ENCODE measurements around the gene CPOX.

The CPOX gene

GRCh38 chr3:98612587-98612986, 19.2 kb upstream of the CPOX start:
- DNase-seq (peak; percentile 32), ATAC-seq (ENCODE audit: insufficient read depth, low read depth) (peak; percentile 71)
- Histone ChIP-seq H2AFZ (ENCODE audit: low read depth, low read length) (peak overlapping the region; percentile 47; the same call in 1 of the 2 replicates), H3K79me2 (ENCODE audit: insufficient read depth, low read length) (no peaks in the 10 kb centered on the region), H3K9ac (ENCODE audit: low read depth, low read length) (no peak overlapping the region), H3K36me3 (ENCODE audit: insufficient read depth, low read length) (no peaks in the 10 kb centered on the region), H3K9me3 (ENCODE audit: insufficient read depth, low read length, severe bottlenecking) (no peaks in the 10 kb centered on the region), H3K4me3 (ENCODE audit: low read depth in 1 of 2, low read length in 2 of 2) (no peak overlapping the region), H3K27me3 (ENCODE audit: insufficient read depth, low read length, poor library complexity) (no peaks in the 10 kb centered on the region), H3K4me2 (ENCODE audit: insufficient read depth, low read length) (no peak overlapping the region), H3K4me1 (ENCODE audit: insufficient read depth, low read length) (no peaks in the 10 kb centered on the region), H3K27ac (ENCODE audit: low read length) (peak overlapping the region; percentile 8; the same call in 1 of the 2 replicates), H4K20me1 (ENCODE audit: insufficient read depth, low read length) (no peaks in the 10 kb centered on the region)
- TF ChIP-seq EZH2 (IDR thresholded peaks at IDR 0.05; ENCODE audit: borderline replicate concordance, low read depth, low read length, severe bottlenecking): no peak
- TF ChIP-seq, protein P1, sequence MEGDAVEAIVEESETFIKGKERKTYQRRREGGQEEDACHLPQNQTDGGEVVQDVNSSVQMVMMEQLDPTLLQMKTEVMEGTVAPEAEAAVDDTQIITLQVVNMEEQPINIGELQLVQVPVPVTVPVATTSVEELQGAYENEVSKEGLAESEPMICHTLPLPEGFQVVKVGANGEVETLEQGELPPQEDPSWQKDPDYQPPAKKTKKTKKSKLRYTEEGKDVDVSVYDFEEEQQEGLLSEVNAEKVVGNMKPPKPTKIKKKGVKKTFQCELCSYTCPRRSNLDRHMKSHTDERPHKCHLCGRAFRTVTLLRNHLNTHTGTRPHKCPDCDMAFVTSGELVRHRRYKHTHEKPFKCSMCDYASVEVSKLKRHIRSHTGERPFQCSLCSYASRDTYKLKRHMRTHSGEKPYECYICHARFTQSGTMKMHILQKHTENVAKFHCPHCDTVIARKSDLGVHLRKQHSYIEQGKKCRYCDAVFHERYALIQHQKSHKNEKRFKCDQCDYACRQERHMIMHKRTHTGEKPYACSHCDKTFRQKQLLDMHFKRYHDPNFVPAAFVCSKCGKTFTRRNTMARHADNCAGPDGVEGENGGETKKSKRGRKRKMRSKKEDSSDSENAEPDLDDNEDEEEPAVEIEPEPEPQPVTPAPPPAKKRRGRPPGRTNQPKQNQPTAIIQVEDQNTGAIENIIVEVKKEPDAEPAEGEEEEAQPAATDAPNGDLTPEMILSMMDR (IDR thresholded peaks at IDR 0.05; ENCODE audit: borderline replicate concordance, extremely low read depth, low read length, poor library complexity, severe bottlenecking): peak; percentile 50

DNA sequence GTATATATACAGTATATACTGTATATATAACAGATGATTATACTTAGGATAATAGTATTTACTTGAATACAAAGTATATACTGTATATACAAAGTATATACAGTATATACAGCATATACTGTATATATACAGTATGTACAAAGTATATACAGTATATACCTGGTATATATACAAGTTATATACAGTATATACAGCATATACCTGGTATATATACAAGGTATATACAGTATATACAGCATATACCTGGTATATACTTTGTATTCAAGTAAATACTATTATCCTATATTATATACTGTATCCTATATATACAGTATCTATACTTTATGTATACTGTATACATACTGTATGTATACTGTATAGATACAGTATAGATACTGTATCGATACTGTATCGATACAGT, 14.6 kb upstream of the CPOX start:
- Histone ChIP-seq H3K4me1 (ENCODE audit: insufficient read depth, low read length) (no peaks in the 10 kb centered on the region), H3K4me2 (ENCODE audit: insufficient read depth, low read length) (no peak overlapping the region), H3K36me3 (ENCODE audit: insufficient read depth, low read length) (no peaks in the 10 kb centered on the region), H4K20me1 (ENCODE audit: insufficient read depth, low read length) (no peaks in the 10 kb centered on the region), H3K79me2 (ENCODE audit: insufficient read depth, low read length) (no peaks in the 10 kb centered on the region), H2AFZ (ENCODE audit: low read depth, low read length) (no peak overlapping the region), H3K27ac (ENCODE audit: low read length) (no peak overlapping the region), H3K9ac (ENCODE audit: low read depth, low read length) (no peak overlapping the region), H3K4me3 (ENCODE audit: low read depth in 1 of 2, low read length in 2 of 2) (no peak overlapping the region), H3K9me3 (ENCODE audit: insufficient read depth, low read length, severe bottlenecking) (no peaks in the 10 kb centered on the region), H3K27me3 (ENCODE audit: insufficient read depth, low read length, poor library complexity) (no peaks in the 10 kb centered on the region)
- TF ChIP-seq, protein P1 (IDR thresholded peaks at IDR 0.05; ENCODE audit: borderline replicate concordance, extremely low read depth, low read length, poor library complexity, severe bottlenecking): no peak
- TF ChIP-seq EZH2 (IDR thresholded peaks at IDR 0.05; ENCODE audit: borderline replicate concordance, low read depth, low read length, severe bottlenecking): no peak
- DNase-seq (no peak), ATAC-seq (ENCODE audit: insufficient read depth, low read depth) (no peak)

- Histone ChIP-seq H2AFZ (ENCODE audit: low read depth, low read length) (no peak overlapping the region; the same call in 1 of the 2 replicates), H3K79me2 (ENCODE audit: insufficient read depth, low read length) (no peaks in the 10 kb centered on the region), H3K36me3 (ENCODE audit: insufficient read depth, low read length) (no peaks in the 10 kb centered on the region), H3K4me2 (ENCODE audit: insufficient read depth, low read length) (no peak overlapping the region), H3K27ac (ENCODE audit: low read length) (no peak overlapping the region), H3K27me3 (ENCODE audit: insufficient read depth, low read length, poor library complexity) (no peaks in the 10 kb centered on the region), H3K4me3 (ENCODE audit: low read depth in 1 of 2, low read length in 2 of 2) (no peak overlapping the region), H3K4me1 (ENCODE audit: insufficient read depth, low read length) (peaks cover 4% of the 10 kb centered on the region), H3K9me3 (ENCODE audit: insufficient read depth, low read length, severe bottlenecking) (no peaks in the 10 kb centered on the region), H4K20me1 (ENCODE audit: insufficient read depth, low read length) (no peaks in the 10 kb centered on the region), H3K9ac (ENCODE audit: low read depth, low read length) (no peak overlapping the region)
- TF ChIP-seq EZH2 (IDR thresholded peaks at IDR 0.05; ENCODE audit: borderline replicate concordance, low read depth, low read length, severe bottlenecking): no peak
- ATAC-seq (ENCODE audit: insufficient read depth, low read depth) (no peak), DNase-seq (no peak)
Measured at GRCh38 chr3:98603580-98603979, 10.2 kb upstream of the CPOX start.

GRCh38 chr3:98602078-98602678, 8.8 kb upstream of the CPOX start:
- Histone ChIP-seq H4K20me1 (ENCODE audit: insufficient read depth, low read length) (no peaks in the 10 kb centered on the region), H3K79me2 (ENCODE audit: insufficient read depth, low read length) (no peaks in the 10 kb centered on the region), H3K9me3 (ENCODE audit: insufficient read depth, low read length, severe bottlenecking) (no peaks in the 10 kb centered on the region), H3K9ac (ENCODE audit: low read depth, low read length) (no peak overlapping the region), H3K4me3 (ENCODE audit: low read depth in 1 of 2, low read length in 2 of 2) (no peak overlapping the region), H2AFZ (ENCODE audit: low read depth, low read length) (peak overlapping the region; percentile 55; the same call in 1 of the 2 replicates), H3K4me1 (ENCODE audit: insufficient read depth, low read length) (peaks cover 4% of the 10 kb centered on the region), H3K27ac (ENCODE audit: low read length) (no peak overlapping the region), H3K4me2 (ENCODE audit: insufficient read depth, low read length) (no peak overlapping the region), H3K27me3 (ENCODE audit: insufficient read depth, low read length, poor library complexity) (no peaks in the 10 kb centered on the region), H3K36me3 (ENCODE audit: insufficient read depth, low read length) (no peaks in the 10 kb centered on the region)
- DNase-seq (peak; percentile 64), ATAC-seq (ENCODE audit: insufficient read depth, low read depth) (peak; percentile 98)
- no peak for TF ChIP-seq EZH2 (IDR thresholded peaks at IDR 0.05; ENCODE audit: borderline replicate concordance, low read depth, low read length, severe bottlenecking)
- TF ChIP-seq, protein P1 (IDR thresholded peaks at IDR 0.05; ENCODE audit: borderline replicate concordance, extremely low read depth, low read length, poor library complexity, severe bottlenecking): peak; percentile 88

Data from DND-41 (cell line).